ENCODE measurements around the gene RTL10.

The RTL10 gene

GRCh38 chr22:19837915-19838314 is 16.8 kb downstream of the RTL10 start:
- TF ChIP-seq CREB1 (IDR thresholded peaks at IDR 0.05; ENCODE audit: low read depth) (no peak), RAD21 (IDR thresholded peaks at IDR 0.05; ENCODE audit: low read depth) (no peak), EGR1 (IDR thresholded peaks at IDR 0.05) (no peak), REST (IDR thresholded peaks at IDR 0.05; ENCODE audit: low read depth) (no peak), MAX (IDR thresholded peaks at IDR 0.05) (no peak), TCF12 (IDR thresholded peaks at IDR 0.05; ENCODE audit: low read depth) (no peak), TAF1 (IDR thresholded peaks at IDR 0.05; ENCODE audit: low read depth) (no peak), NFIC (IDR thresholded peaks at IDR 0.05) (no peak), CEBPB (IDR thresholded peaks at IDR 0.05) (no peak), YY1 (IDR thresholded peaks at IDR 0.05; ENCODE audit: low read depth) (no peak), FOXM1 (IDR thresholded peaks at IDR 0.05; ENCODE audit: borderline replicate concordance, low read depth) (no peak), TEAD4 (IDR thresholded peaks at IDR 0.05) (no peak), ZBTB7A (IDR thresholded peaks at IDR 0.05; ENCODE audit: low read depth) (no peak), EP300 (IDR thresholded peaks at IDR 0.05; ENCODE audit: borderline replicate concordance) (no peak), USF1 (IDR thresholded peaks at IDR 0.05) (no peak)

GRCh38 chr22:19836512-19836911 is 18.2 kb downstream of the RTL10 start:
- TF ChIP-seq CREB1 (IDR thresholded peaks at IDR 0.05; ENCODE audit: low read depth) (no peak), YY1 (IDR thresholded peaks at IDR 0.05; ENCODE audit: low read depth) (no peak), TEAD4 (IDR thresholded peaks at IDR 0.05) (no peak), ZBTB7A (IDR thresholded peaks at IDR 0.05; ENCODE audit: low read depth) (no peak), RAD21 (IDR thresholded peaks at IDR 0.05; ENCODE audit: low read depth) (no peak), CEBPB (IDR thresholded peaks at IDR 0.05) (no peak), TCF12 (IDR thresholded peaks at IDR 0.05; ENCODE audit: low read depth) (no peak), TAF1 (IDR thresholded peaks at IDR 0.05; ENCODE audit: low read depth) (no peak), MAX (IDR thresholded peaks at IDR 0.05) (no peak), USF1 (IDR thresholded peaks at IDR 0.05) (no peak), REST (IDR thresholded peaks at IDR 0.05; ENCODE audit: low read depth) (no peak), NFIC (IDR thresholded peaks at IDR 0.05) (no peak), EGR1 (IDR thresholded peaks at IDR 0.05) (no peak), EP300 (IDR thresholded peaks at IDR 0.05; ENCODE audit: borderline replicate concordance) (no peak)

- TF ChIP-seq ZBTB7A (IDR thresholded peaks at IDR 0.05; ENCODE audit: low read depth) (no peak), TEAD4 (IDR thresholded peaks at IDR 0.05) (no peak), YY1 (IDR thresholded peaks at IDR 0.05; ENCODE audit: low read depth) (no peak), EGR1 (IDR thresholded peaks at IDR 0.05) (no peak), TCF12 (IDR thresholded peaks at IDR 0.05; ENCODE audit: low read depth) (no peak), FOXM1 (IDR thresholded peaks at IDR 0.05; ENCODE audit: borderline replicate concordance, low read depth) (no peak), USF1 (IDR thresholded peaks at IDR 0.05) (no peak), NFIC (IDR thresholded peaks at IDR 0.05) (no peak), RAD21 (IDR thresholded peaks at IDR 0.05; ENCODE audit: low read depth) (no peak)
These were observed 20.1 kb downstream of the RTL10 start for GRCh38 chr22:19834599-19834998.

GRCh38 chr22:19832476-19833108 is 22.1 kb downstream of the RTL10 start:
- no peak for TF ChIP-seq EGR1 (IDR thresholded peaks at IDR 0.05)
- no peak for TF ChIP-seq TAF1 (IDR thresholded peaks at IDR 0.05; ENCODE audit: low read depth)
- TF ChIP-seq RAD21 (IDR thresholded peaks at IDR 0.05; ENCODE audit: low read depth): no peak
- no peak for TF ChIP-seq REST (IDR thresholded peaks at IDR 0.05; ENCODE audit: low read depth)
- no peak for TF ChIP-seq NFIC (IDR thresholded peaks at IDR 0.05)
- no peak for TF ChIP-seq MAX (IDR thresholded peaks at IDR 0.05)
- no peak for TF ChIP-seq ZBTB7A (IDR thresholded peaks at IDR 0.05; ENCODE audit: low read depth)
- no peak for TF ChIP-seq USF1 (IDR thresholded peaks at IDR 0.05)
- no peak for TF ChIP-seq EP300 (IDR thresholded peaks at IDR 0.05; ENCODE audit: borderline replicate concordance)
- no peak for TF ChIP-seq TEAD4 (IDR thresholded peaks at IDR 0.05)
- no peak for TF ChIP-seq CREB1 (IDR thresholded peaks at IDR 0.05; ENCODE audit: low read depth)
- TF ChIP-seq FOXM1 (IDR thresholded peaks at IDR 0.05; ENCODE audit: borderline replicate concordance, low read depth): no peak
- no peak for TF ChIP-seq TCF12 (IDR thresholded peaks at IDR 0.05; ENCODE audit: low read depth)
- no peak for TF ChIP-seq YY1 (IDR thresholded peaks at IDR 0.05; ENCODE audit: low read depth)
- no peak for TF ChIP-seq CEBPB (IDR thresholded peaks at IDR 0.05)

All from Ishikawa (cell line).